Fibroblast of villous mesenchyme (primary cell): Measurements from ENCODE around the gene GOLIM4. TPM values are rescaled to one million over a fixed set of nuclear protein-coding genes. Genes with fewer than 3 reads are reported as not detected.
"Not testable (repeated sequence)": the region's sequence is repeated elsewhere in the genome, so short reads cannot be mapped to it uniquely, and the experiment has no call there.

ENCODE experiments used
- DNase-seq: peaks from one replicate; pipeline ENCODE4 v3.0.0-alpha.2; 2010; ENCODE audit warnings: low read depth
- H3K4me3 ChIP-seq: 2 replicates; pipeline ENCODE4 v1.5.1; 2011; ENCODE audit warnings: low read depth, mild to moderate bottlenecking, low read length
- total RNA-seq: library from RNA; depleted of rRNA; stranded (reverse); fragments of >200 nt; gene quantifications from 2 replicates; pipeline ENCODE4 v1.2.3, GENCODE V29; 2012
- TF ChIP-seq, protein P1 (sequence below): IDR thresholded peaks from 2 replicates; pipeline ENCODE4 v1.5.1; 2012; ENCODE audit warnings: low read depth, mild to moderate bottlenecking, low read length; ENCODE audit not compliant: insufficient read depth

GOLIM4 gene
- total RNA-seq, 1 donor, result 49.2 TPM

DNA sequence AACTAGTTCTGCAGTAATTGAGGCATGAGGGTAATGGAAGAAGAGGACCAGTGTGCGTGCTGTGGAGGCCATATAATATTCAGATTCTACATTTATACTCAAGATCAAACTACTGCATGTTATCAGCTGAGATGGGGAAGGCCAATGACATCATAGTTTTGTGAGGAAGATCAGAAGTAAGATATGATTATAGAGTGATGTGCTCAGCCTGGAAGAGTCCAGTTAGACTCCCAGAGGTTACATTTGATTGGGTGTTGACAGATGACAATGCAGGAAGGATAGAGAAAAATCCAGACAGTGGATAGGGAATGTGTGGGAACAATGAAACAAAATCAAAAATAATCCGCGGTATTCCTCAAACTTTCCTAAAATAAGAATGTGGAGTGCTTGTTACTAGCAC, 35.4 kb downstream of the GOLIM4 start:
- TF ChIP-seq, protein P1, sequence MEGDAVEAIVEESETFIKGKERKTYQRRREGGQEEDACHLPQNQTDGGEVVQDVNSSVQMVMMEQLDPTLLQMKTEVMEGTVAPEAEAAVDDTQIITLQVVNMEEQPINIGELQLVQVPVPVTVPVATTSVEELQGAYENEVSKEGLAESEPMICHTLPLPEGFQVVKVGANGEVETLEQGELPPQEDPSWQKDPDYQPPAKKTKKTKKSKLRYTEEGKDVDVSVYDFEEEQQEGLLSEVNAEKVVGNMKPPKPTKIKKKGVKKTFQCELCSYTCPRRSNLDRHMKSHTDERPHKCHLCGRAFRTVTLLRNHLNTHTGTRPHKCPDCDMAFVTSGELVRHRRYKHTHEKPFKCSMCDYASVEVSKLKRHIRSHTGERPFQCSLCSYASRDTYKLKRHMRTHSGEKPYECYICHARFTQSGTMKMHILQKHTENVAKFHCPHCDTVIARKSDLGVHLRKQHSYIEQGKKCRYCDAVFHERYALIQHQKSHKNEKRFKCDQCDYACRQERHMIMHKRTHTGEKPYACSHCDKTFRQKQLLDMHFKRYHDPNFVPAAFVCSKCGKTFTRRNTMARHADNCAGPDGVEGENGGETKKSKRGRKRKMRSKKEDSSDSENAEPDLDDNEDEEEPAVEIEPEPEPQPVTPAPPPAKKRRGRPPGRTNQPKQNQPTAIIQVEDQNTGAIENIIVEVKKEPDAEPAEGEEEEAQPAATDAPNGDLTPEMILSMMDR, result no peak
- H3K4me3 ChIP-seq, result no peak overlapping the region
- no peak for DNase-seq

DNA sequence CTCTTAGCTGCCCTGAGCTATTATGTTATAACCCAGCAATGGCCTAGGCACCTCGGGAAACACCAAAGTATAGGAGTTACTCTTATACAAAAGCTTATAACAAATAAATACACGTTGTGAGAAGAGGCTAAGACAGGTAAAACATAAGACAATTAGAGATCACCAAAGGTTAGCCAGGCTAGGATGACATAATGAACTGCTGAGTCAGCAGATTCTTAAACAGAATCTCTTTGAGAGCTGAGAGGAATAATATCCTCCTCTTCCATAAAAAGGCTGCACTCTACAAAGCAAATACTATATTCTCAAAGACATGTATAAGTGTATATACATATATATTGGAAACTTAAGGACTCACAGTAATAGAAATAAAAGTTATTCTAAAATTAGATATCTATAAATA, 37.2 kb downstream of the GOLIM4 start:
- TF ChIP-seq, protein P1, result no peak
- H3K4me3 ChIP-seq, result no peak overlapping the region
- no peak for DNase-seq

DNA sequence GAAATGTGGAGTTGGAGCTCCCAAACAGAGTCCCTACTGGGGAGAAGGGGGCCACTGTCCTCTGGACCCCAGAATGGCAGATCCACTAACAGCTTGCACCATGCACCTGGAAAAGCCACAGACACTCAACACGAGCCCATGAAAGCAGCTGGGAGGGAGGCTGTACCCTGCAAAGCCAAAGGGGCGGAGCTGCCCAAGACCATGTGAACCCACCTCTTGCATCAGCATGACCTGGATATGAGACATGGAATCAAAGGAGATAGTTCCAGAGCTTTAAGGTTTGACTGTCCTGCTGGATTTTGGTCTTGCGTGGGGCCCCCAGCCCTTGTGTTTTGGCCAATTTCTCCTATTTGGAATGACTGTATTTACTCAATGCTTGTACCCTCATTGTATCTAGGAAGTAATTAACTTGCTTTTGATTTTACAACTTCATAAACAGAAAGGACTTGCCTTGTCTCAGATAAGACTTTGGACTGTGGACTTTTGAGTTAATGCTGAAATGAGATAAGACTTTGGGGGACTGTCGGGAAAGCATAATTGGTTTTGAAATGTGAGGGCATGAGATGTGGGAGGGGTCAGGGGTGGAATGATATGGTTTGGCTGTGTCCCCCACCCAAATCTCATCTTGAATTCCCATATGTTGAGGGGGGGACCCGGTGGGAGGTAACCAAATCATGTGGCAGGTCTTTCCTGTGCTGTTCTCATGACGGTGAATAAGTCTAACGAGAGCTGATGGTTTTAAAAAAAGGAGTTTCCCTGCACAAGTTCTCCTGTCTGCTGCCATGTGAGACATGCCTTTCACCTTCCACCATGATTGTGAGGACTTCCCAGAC, 39.1 kb downstream of the GOLIM4 start:
- H3K4me3 ChIP-seq, DNase-seq: not testable (repeated sequence)

DNA sequence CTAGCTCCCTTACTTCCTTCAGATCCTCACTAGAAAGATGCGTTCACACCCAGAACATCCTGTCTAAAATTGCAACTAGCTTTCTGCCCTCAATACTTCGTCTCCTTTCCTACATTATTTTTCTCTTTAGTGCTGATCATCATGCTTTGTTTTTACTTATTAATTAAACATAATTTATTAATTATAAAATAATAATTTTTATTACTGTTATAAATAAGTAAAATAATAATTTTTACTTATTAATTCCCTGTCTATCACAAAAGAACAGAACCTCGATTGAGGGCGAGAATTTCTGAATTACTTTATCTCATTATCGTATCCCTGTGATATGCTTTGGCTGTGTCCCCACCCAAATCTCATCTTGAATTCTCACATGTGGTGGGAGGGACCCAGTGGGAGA, 41.3 kb downstream of the GOLIM4 start:
- TF ChIP-seq, protein P1, result no peak
- no peak for DNase-seq
- H3K4me3 ChIP-seq, result no peak overlapping the region

DNA sequence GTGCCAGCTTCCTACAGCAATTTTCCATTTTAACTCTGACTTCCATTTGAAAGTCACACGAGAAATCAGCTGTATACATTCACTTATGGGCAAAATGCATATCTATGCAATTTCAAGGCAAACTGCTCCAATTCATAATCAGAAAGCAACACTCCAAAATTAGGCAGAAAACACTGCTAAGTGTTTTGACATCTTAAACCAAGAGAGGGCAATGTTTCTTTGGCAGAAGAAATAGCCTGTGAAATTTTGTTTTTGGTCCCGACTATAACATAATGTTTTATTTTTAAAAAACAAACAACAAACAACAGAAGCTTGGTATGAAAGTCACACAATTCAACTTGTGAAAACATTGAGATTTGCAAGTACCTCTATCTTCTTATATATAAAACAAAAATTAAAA, 42.6 kb downstream of the GOLIM4 start:
- TF ChIP-seq, protein P1, result peak; percentile 28
- no peak for DNase-seq
- H3K4me3 ChIP-seq, result no peak overlapping the region

DNA sequence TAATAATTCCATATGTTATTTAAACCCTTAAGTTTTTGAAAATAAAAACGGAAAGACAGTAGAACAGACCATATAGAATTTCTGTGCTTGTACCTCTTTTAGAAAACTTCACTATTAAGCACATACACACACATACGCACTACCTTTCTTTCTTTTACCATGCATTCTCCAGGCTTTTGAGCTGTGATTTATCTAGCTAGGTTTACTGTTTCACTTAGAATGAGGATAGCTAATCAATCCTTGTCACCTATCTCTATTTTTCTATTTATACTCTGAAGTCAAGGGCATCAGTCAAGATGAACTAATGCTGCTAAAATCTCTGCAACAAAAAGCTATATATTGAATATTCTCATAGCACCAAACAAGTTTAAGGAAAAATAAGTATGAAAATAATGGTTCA, 43.2 kb downstream of the GOLIM4 start:
- TF ChIP-seq, protein P1, result no peak
- no peak overlapping the region for H3K4me3 ChIP-seq
- DNase-seq, result no peak

DNA sequence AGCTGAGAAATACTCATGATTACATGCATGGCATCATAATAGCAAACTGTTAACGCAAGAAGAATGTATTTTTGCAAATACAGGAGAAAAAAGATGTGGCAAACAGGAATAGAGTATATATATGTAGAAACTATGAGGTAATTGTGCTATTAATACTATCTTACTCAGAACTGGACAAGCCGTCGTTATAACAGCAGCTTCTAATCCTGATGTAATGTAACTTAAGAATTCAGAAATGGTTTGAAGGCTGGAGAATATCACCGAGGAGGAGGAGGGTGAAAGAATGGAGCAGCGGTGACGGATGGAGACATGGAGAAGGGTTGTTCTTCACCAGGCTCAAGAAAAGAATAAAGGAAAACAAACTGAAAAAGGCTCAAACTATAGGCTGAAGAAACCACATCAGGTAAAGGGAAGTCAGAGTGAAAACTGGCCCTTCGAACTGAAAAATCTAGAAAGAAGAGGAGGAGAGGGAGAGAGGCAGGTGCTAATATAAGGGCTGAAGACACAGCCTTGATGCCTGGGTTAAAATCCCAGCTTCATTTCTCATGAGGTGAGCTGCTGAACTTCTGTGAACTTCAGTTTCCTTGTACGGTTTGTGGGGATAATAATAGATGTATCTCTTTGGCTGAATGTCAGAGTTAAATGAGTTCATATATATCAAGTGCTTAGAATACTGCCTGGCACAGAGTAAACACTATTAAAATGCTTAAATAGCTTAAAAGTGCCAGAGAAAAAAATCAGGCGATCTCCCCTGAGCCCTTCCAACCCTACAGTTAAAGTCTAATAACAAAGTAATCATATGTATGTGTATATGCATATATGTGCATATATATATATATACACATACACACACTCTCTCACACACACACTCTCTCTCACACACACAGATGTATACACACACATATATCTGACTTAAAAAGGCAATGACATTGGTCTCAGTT, 43.9 kb downstream of the GOLIM4 start:
- H3K4me3 ChIP-seq, result no peak overlapping the region
- TF ChIP-seq, protein P1, result no peak
- DNase-seq, result peak; percentile 52
